ENCODE data around the gene KLK10. TPM values are rescaled to one million over a fixed set of nuclear protein-coding genes. Genes with fewer than 3 reads are reported as not detected.

KLK10 gene
- total and polyA plus RNA-seq, 10 of the 15 experiments (the other 5 are each of a cell fraction or from before 2014, with no cell fraction given): not detected

- in situ Hi-C loops (cut with MboI): no loop called here
- no peak overlapping the region for H3K4me2 ChIP-seq (ENCODE audit: control insufficient read depth, insufficient read depth)
These were observed 9.3 kb downstream of the KLK10 start for GRCh38 chr19:51010066-51010795.

GRCh38 chr19:51009061-51009891, 10.2 kb downstream of the KLK10 start:
- Histone ChIP-seq H3K4me2 (ENCODE audit: control insufficient read depth, insufficient read depth) (no peak overlapping the region), H2AFZ (ENCODE audit: control insufficient read depth, low read depth, low read length) (no peak overlapping the region), H4K20me1 (ENCODE audit: control insufficient read depth, insufficient read depth) (no peaks in the 10 kb centered on the region), H3K4me3 (no peak overlapping the region), H3K4me1 (ENCODE audit: control insufficient read depth, insufficient read depth, low read length) (no peaks in the 10 kb centered on the region), H3K27me3 (replicated peaks in 1 of 2; ENCODE audit: control insufficient read depth in 2 of 2, insufficient read depth in 2 of 2, low read length in 1 of 2) (no peaks in the 10 kb centered on the region), H3K9ac (ENCODE audit: control insufficient read depth, insufficient read depth, low read length) (no peak overlapping the region), H3K9me3 (replicated peaks; ENCODE audit: control insufficient read depth, insufficient read depth, low read length) (no peaks in the 10 kb centered on the region), H3K36me3 (ENCODE audit: control insufficient read depth in 2 of 2, insufficient read depth in 2 of 2, low read length in 1 of 2) (no peaks in the 10 kb centered on the region), H3K27ac (ENCODE audit: control insufficient read depth, insufficient read depth) (no peak overlapping the region), H3K79me2 (ENCODE audit: control insufficient read depth, insufficient read depth, low read length) (no peaks in the 10 kb centered on the region)
- RAD21 ChIA-PET (ENCODE audit: unreplicated experiment): no interaction called here
- POLR2A ChIA-PET: no interaction called here
- FAIRE-seq (no peak), ATAC-seq (no peak), DNase-seq (ENCODE audit: low read depth, low spot score) (no peak)
- in situ Hi-C loops (cut with MboI) (no loop called here), intact Hi-C loops (cut with micrococcal nuclease; ENCODE audit: unreplicated experiment) (no loop called here)
- 22% methylated on average over 18 of the region's 19 CpGs for WGBS (ENCODE audit: insufficient coverage, insufficient replicate concordance, low lambda C conversion rate, missing lambda C conversion rate)
- SMC1A ChIA-PET (ENCODE audit: uncharacterized antibody, unreplicated experiment): no interaction called here
- BruUV-seq (replicated peaks): no TSS peak
- CTCF ChIA-PET: no interaction called here
- no peak for TF ChIP-seq CUX1 (IDR thresholded peaks at IDR 0.05; ENCODE audit: insufficient replicate concordance, low read depth, low read length)
- TF ChIP-seq MLLT1 (IDR thresholded peaks at IDR 0.05): no peak
- no peak for TF ChIP-seq ZNF274 (IDR thresholded peaks at IDR 0.05; ENCODE audit: insufficient read depth, insufficient read length)
- TF ChIP-seq ASH2L (IDR thresholded peaks at IDR 0.05; ENCODE audit: borderline replicate concordance, low read depth): no peak
- TF ChIP-seq ZNF622 (IDR thresholded peaks at IDR 0.05): no peak

More at GRCh38 chr19:51010066-51010795, 9.3 kb downstream of the KLK10 start:
- H4K20me1 ChIP-seq (ENCODE audit: control insufficient read depth, insufficient read depth): no peaks in the 10 kb centered on the region
- BruUV-seq (replicated peaks): no TSS peak
- no peaks in the 10 kb centered on the region for H3K27me3 ChIP-seq (replicated peaks in 1 of 2; ENCODE audit: control insufficient read depth in 2 of 2, insufficient read depth in 2 of 2, low read length in 1 of 2)
- SMC1A ChIA-PET (ENCODE audit: uncharacterized antibody, unreplicated experiment): no interaction called here
- DNase-seq (ENCODE audit: low read depth, low spot score) (no peak), ATAC-seq (no peak), FAIRE-seq (no peak)
- WGBS (ENCODE audit: insufficient coverage, insufficient replicate concordance, low lambda C conversion rate, missing lambda C conversion rate): 18% methylated on average over 4 of the region's 4 CpGs
- RAD21 ChIA-PET (ENCODE audit: unreplicated experiment): no interaction called here
- CTCF ChIA-PET: no interaction called here
- no peaks in the 10 kb centered on the region for H3K9me3 ChIP-seq (replicated peaks; ENCODE audit: control insufficient read depth, insufficient read depth, low read length)
- H3K4me3 ChIP-seq: no peak overlapping the region
- H3K36me3 ChIP-seq (ENCODE audit: control insufficient read depth in 2 of 2, insufficient read depth in 2 of 2, low read length in 1 of 2): no peaks in the 10 kb centered on the region
- no peak overlapping the region for H3K27ac ChIP-seq (ENCODE audit: control insufficient read depth, insufficient read depth)
- intact Hi-C loops (cut with micrococcal nuclease; ENCODE audit: unreplicated experiment): no loop called here
- H3K79me2 ChIP-seq (ENCODE audit: control insufficient read depth, insufficient read depth, low read length): no peaks in the 10 kb centered on the region
- TF ChIP-seq NR2C1 (IDR thresholded peaks at IDR 0.05) (no peak), NFIC (IDR thresholded peaks at IDR 0.05; ENCODE audit: low read depth, low read length) (no peak), SIN3A (IDR thresholded peaks at IDR 0.05; ENCODE audit: low read depth, low read length) (no peak), MTA2 (IDR thresholded peaks at IDR 0.05; ENCODE audit: low read depth) (no peak), IKZF2 (IDR thresholded peaks at IDR 0.05) (no peak), SMARCA5 (IDR thresholded peaks at IDR 0.05) (no peak), GABPA (IDR thresholded peaks at IDR 0.05; ENCODE audit: low read depth) (no peak), RELA (IDR thresholded peaks at IDR 0.05; ENCODE audit: borderline replicate concordance, partially characterized antibody) (no peak), NFYB (IDR thresholded peaks at IDR 0.05; ENCODE audit: insufficient read depth, low read depth, low read length) (no peak), CHD4 (IDR thresholded peaks at IDR 0.05) (no peak), PML (IDR thresholded peaks at IDR 0.05; ENCODE audit: low read length) (no peak)
- H3K4me1 ChIP-seq (ENCODE audit: control insufficient read depth, insufficient read depth, low read length): no peaks in the 10 kb centered on the region
- POLR2A ChIA-PET: no interaction called here
- H3K9ac ChIP-seq (ENCODE audit: control insufficient read depth, insufficient read depth, low read length): no peak overlapping the region
- no peak overlapping the region for H2AFZ ChIP-seq (ENCODE audit: control insufficient read depth, low read depth, low read length)

All from GM12878 (cell line).